Left ventricle myocardium inferior (tissue), 1 donor: ENCODE measurements around the gene DDX21. TPM values are rescaled to one million over a fixed set of nuclear protein-coding genes. Genes with fewer than 3 reads are reported as not detected.
A peak's percentile ranks its signal among the peaks of the same experiment; 100 is the strongest.
"Not testable (repeated sequence)": the region's sequence is repeated elsewhere in the genome, so short reads cannot be mapped to it uniquely, and the experiment has no call there.

Source experiments
- DNase-seq: peaks from one replicate; pipeline ENCODE4 v3.0.0-alpha.2; 2020
- H3K27ac ChIP-seq: fragments of 200-600 bp; replicated peaks from 2 replicates; pipeline ENCODE4 v1.8.0; 2021
- H3K27me3 ChIP-seq: fragments of 200-600 bp; 2 replicates; pipeline ENCODE4 v1.8.0; 2021; ENCODE audit warnings: low read depth
- H3K36me3 ChIP-seq: fragments of 200-600 bp; 2 replicates; pipeline ENCODE4 v1.8.0; 2021
- H3K4me1 ChIP-seq: fragments of 200-600 bp; 2 replicates; pipeline ENCODE4 v1.8.0; 2021
- H3K4me3 ChIP-seq: fragments of 200-600 bp; 2 replicates; pipeline ENCODE4 v1.8.0; 2021; ENCODE audit warnings: mild to moderate bottlenecking, moderate library complexity
- H3K9me3 ChIP-seq: fragments of 200-600 bp; replicated peaks from 2 replicates; pipeline ENCODE4 v1.8.0; 2021
- CTCF ChIP-seq: fragments of 200-600 bp; IDR thresholded peaks from 2 replicates; pipeline ENCODE4 v1.8.0; 2021; ENCODE audit warnings: antibody characterized with exemption, mild to moderate bottlenecking, borderline replicate concordance
- intact Hi-C: fragments of 100-400 bp; cut with micrococcal nuclease; formaldehyde crosslinking; loops from one replicate; pipeline ENCODE4 v1.11.0; 2022
- total RNA-seq: library from RNA; stranded (reverse); fragmentation: NEBNext Ultra II Directional; extraction: Animal tissue kit (Norgen Biotek cat#: 25700); gene quantifications from one replicate; pipeline ENCODE4 v1.2.1, GENCODE V29; 2021
- donor health status: DM: no; HTN: yes; CAD: no; lungs with severe emphysema.

The DDX21 gene
- total RNA-seq, 1 donor from 2014 or later = 21.9 TPM

DNA sequence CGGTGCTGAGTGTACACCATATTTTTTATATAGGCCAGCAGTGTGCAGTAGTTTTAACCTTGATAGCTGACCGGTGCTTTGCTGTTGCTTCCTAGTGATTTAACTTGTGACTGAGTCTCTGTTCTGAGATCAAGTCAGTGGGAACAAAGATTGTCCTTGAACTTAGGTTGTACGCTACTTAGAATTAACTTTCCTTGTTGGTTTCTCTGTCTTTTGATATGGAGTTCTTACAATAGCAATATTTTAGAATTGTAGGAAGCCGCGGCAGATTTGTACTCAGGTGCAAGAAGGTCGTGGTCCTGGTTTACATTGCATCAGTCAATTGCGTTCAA, 1.3 kb downstream of the DDX21 start:
- H3K4me1 ChIP-seq = peaks cover 33% of the 10 kb centered on the region
- peak overlapping the region; percentile 95 for H3K4me3 ChIP-seq
- intact Hi-C loops = no loop called here
- TF ChIP-seq CTCF = no peak
- no peak for DNase-seq
- H3K27ac ChIP-seq = peak overlapping the region; percentile 90
- H3K27me3 ChIP-seq = no peaks in the 10 kb centered on the region
- peaks cover 27% of the 10 kb centered on the region for H3K36me3 ChIP-seq
- H3K9me3 ChIP-seq = no peaks in the 10 kb centered on the region

DNA sequence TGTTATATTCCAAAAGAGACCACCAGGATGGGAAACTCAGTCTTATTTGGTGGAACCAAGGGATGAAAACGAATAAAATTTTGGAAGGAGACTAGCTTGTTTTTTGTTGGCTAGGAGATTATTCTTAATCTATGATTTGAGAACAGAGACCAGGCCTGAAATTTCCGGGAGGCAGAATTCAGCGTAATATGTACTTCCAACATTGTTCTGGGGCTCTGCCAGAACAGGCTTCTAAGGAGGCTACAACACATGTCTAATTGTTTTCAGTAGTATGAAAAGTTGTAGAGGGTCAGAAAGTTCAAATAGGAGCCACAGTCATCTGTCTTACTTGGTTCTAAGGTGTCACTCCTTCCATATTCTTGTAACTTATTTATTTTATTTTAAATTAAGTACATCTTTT, 1.7 kb downstream of the DDX21 start:
- Histone ChIP-seq H3K27ac (peak overlapping the region; percentile 90), H3K4me3 (peak overlapping the region; percentile 95), H3K9me3 (no peaks in the 10 kb centered on the region), H3K4me1 (peaks cover 33% of the 10 kb centered on the region), H3K27me3 (no peaks in the 10 kb centered on the region), H3K36me3 (peaks cover 31% of the 10 kb centered on the region)
- intact Hi-C loops = no loop called here
- TF ChIP-seq CTCF = no peak
- no peak for DNase-seq

GRCh38 chr10:68959695-68960527, 3.9 kb downstream of the DDX21 start:
- intact Hi-C loops = no loop called here
- peaks cover 54% of the 10 kb centered on the region for H3K36me3 ChIP-seq
- peaks cover 32% of the 10 kb centered on the region for H3K4me1 ChIP-seq
- H3K9me3 ChIP-seq = no peaks in the 10 kb centered on the region
- no peak overlapping the region for H3K27ac ChIP-seq
- no peaks in the 10 kb centered on the region for H3K27me3 ChIP-seq
- DNase-seq = no peak
- TF ChIP-seq CTCF = no peak
- no peak overlapping the region for H3K4me3 ChIP-seq

GRCh38 chr10:68963151-68963550, 7.2 kb downstream of the DDX21 start:
- peaks cover 86% of the 10 kb centered on the region for H3K36me3 ChIP-seq
- no peak overlapping the region for H3K4me3 ChIP-seq
- no peak for DNase-seq
- no peak overlapping the region for H3K27ac ChIP-seq
- H3K27me3 ChIP-seq = no peaks in the 10 kb centered on the region
- intact Hi-C loops = no loop called here
- H3K9me3 ChIP-seq = no peaks in the 10 kb centered on the region
- H3K4me1 ChIP-seq = peaks cover 2% of the 10 kb centered on the region
- TF ChIP-seq CTCF = no peak

DNA sequence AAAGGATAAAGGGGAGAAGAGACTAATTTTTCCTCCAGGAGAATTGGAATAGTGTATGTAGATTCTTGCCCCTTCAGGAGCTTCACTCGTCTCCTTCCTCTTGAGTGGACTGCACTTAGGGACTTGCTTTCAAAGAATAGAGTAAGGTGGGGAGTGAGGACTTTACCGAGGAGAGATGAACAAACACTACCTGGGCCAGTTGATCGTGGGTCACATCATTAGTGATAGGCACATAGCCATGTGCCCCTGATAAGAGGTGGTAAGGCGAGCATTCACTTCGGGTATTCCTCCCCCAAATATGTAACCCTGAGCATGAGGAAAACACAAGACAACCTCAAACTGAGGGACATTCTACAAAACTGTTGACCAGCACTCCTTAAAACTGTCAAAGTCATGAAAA, 18.0 kb downstream of the DDX21 start:
- Histone ChIP-seq H3K9me3 (no peaks in the 10 kb centered on the region), H3K4me1 (peaks cover 7% of the 10 kb centered on the region), H3K4me3 (no peak overlapping the region), H3K27me3 (no peaks in the 10 kb centered on the region), H3K27ac (no peak overlapping the region), H3K36me3 (peaks cover 99% of the 10 kb centered on the region)
- no peak for DNase-seq
- TF ChIP-seq CTCF = no peak
- intact Hi-C loops = no loop called here

DNA sequence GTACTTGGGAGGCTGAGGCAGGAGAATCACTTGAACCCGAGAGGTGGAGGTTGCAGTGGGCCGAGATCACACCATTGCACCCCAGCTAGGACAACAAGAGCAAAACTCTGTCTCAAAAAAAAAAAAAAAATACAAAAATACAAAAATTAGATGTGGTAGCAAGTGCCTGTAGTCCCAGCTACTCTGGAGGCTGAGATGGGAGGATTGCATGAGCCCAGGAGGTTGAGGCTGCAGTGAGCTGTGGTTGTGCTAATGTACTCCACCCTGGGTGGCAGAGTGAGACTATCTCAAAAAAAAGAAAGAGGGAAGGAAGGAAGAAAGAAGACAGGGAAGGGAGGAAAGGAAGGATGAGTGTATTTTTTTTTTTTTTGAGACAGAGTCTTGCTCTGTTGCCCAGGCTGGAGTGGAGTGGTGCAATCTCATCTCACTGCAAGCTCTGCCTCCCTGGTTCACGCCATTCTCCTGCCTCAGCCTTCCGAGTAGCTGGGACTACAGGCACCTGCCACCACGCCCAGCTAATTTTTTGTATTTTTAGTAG, 20.0 kb downstream of the DDX21 start:
- H3K27me3 ChIP-seq, H3K9me3 ChIP-seq, H3K27ac ChIP-seq, H3K4me1 ChIP-seq, DNase-seq, H3K4me3 ChIP-seq, intact Hi-C loops: not testable (repeated sequence)
- H3K36me3 ChIP-seq = peaks cover 98% of the 10 kb centered on the region

DNA sequence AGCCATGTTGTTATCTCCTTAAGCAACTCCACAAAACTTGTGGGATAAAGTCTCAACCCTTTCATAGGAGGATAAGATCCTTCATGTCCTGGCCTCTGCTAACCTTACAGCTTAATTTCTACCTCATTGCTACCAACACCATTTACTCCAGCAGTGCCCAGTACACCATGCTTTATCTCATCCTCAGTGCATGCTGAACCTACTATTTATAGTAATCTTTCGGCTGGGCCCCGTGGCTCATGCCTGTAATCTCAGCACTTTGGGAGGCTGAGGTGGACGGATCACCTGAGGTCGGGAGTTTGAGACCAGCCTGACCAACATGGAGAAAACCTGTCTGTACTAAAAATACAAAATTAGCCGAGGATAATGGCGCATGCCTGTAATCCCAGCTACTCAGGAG, 23.8 kb downstream of the DDX21 start:
- Histone ChIP-seq H3K27ac (peak overlapping the region; percentile 5), H3K36me3 (peaks cover 90% of the 10 kb centered on the region)
- intact Hi-C loops, DNase-seq, H3K4me3 ChIP-seq, H3K4me1 ChIP-seq, H3K27me3 ChIP-seq, H3K9me3 ChIP-seq: not testable (repeated sequence)
